Karpas-422 (cell line): ENCODE data around the gene KAT6B. TPM values are rescaled to one million over a fixed set of nuclear protein-coding genes. Genes with fewer than 3 reads are reported as not detected.

ENCODE experiments used
- DNase-seq: peaks from one replicate; pipeline ENCODE4 v3.0.0-alpha.2; 2015
- H2AFZ ChIP-seq: fragments of 200-600 bp; sonication (generic); 2 replicates; pipeline ENCODE4 v1.6.1; 2014; ENCODE audit warnings: antibody characterized with exemption, low read length, mixed read lengths
- H3K27ac ChIP-seq: fragments of 200-600 bp; sonication (generic); 2 replicates; pipeline ENCODE4 v1.5.1; 2014; ENCODE audit warnings: mild to moderate bottlenecking, low read length, moderate library complexity
- H3K27me3 ChIP-seq: fragments of 200-600 bp; sonication (generic); 2 replicates; pipeline ENCODE4 v1.6.1; 2014; ENCODE audit warnings: low read length, mixed read lengths
- H3K36me3 ChIP-seq: fragments of 200-600 bp; sonication (generic); 2 replicates; pipeline ENCODE4 v1.6.1; 2014; ENCODE audit warnings: low read length, mixed read lengths; ENCODE audit not compliant: insufficient read depth
- H3K4me1 ChIP-seq: fragments of 200-600 bp; sonication (generic); 2 replicates; pipeline ENCODE4 v1.6.1; 2014; ENCODE audit warnings: mild to moderate bottlenecking, low read length, mixed read lengths
- H3K4me2 ChIP-seq: fragments of 200-600 bp; sonication (generic); 2 replicates; pipeline ENCODE4 v1.6.1; 2014; ENCODE audit warnings: low read length, low read depth, mild to moderate bottlenecking; ENCODE audit not compliant: poor library complexity, severe bottlenecking
- H3K4me3 ChIP-seq: fragments of 200-600 bp; sonication (generic); 2 replicates; pipeline ENCODE4 v1.5.1; 2014; ENCODE audit warnings: mild to moderate bottlenecking, antibody characterized with exemption, low read length, mixed read lengths
- H3K79me2 ChIP-seq: fragments of 200-600 bp; sonication (generic); 2 replicates; pipeline ENCODE4 v1.6.1; 2014; ENCODE audit warnings: mild to moderate bottlenecking, low read length, mixed read lengths
- H3K9ac ChIP-seq: fragments of 200-600 bp; sonication (generic); 2 replicates; pipeline ENCODE4 v1.6.0; 2014; ENCODE audit warnings: low read length
- H3K9me2 ChIP-seq: fragments of 200-600 bp; sonication (generic), shearing (Covaris generic); replicated peaks from 2 replicates; pipeline ENCODE4 v1.6.0; 2014; ENCODE audit warnings: mild to moderate bottlenecking, low read length, moderate library complexity; ENCODE audit not compliant: insufficient read depth
- H3K9me3 ChIP-seq: fragments of 300-700, 200-600 bp; sonication (generic); 2 replicates; pipeline ENCODE4 v1.6.1; 2014; ENCODE audit warnings: low read length, mixed read lengths
- H4K20me1 ChIP-seq: fragments of 200-600 bp; sonication (generic); 2 replicates; pipeline ENCODE4 v1.6.1; 2014; ENCODE audit warnings: mild to moderate bottlenecking, antibody characterized with exemption, low read length, low read depth; ENCODE audit not compliant: insufficient read depth
- total RNA-seq: library from RNA; depleted of rRNA; stranded (reverse); fragments of >200 nt; shearing (Covaris generic); gene quantifications from 2 replicates; pipeline ENCODE4 v1.2.3, GENCODE V29; 2014; ENCODE audit warnings: low replicate concordance

KAT6B gene
- total RNA-seq, 1 experiment from 2014 or later = 73.6 TPM

DNA sequence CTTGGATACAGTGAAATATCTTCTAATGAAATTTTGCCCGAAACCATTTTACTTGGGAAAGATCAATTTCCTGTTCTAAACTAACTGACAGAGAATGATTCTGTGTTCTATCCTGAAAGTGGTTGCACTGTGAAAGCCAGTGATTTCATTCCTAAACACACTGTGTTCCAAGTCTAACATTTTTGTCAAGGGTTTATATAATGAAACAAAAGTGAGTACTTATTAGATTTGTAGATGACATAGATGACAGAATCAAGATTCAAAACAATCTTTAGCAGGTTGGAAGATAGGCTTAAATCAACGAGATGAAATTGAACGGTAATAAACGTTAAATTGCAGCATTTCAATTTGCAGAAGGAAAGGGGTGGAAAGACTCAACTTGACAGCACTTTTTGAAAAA is 13.3 kb downstream of the KAT6B start:
- H3K79me2 ChIP-seq = peaks cover 93% of the 10 kb centered on the region
- H3K9ac ChIP-seq = no peak overlapping the region
- H4K20me1 ChIP-seq = no peaks in the 10 kb centered on the region

GRCh38 chr10:74841265-74841973 is 15.0 kb downstream of the KAT6B start:
- DNase-seq = no peak
- no peaks in the 10 kb centered on the region for H4K20me1 ChIP-seq
- H3K9ac ChIP-seq = no peak overlapping the region
- no peaks in the 10 kb centered on the region for H3K27me3 ChIP-seq
- no peak overlapping the region for H3K4me2 ChIP-seq
- no peak overlapping the region for H2AFZ ChIP-seq
- H3K4me3 ChIP-seq = no peak overlapping the region
- H3K79me2 ChIP-seq = peaks cover 91% of the 10 kb centered on the region
- peaks cover 39% of the 10 kb centered on the region for H3K36me3 ChIP-seq
- H3K9me2 ChIP-seq = no peaks in the 10 kb centered on the region
- peak overlapping the region; percentile 42 for H3K27ac ChIP-seq
- peaks cover 9% of the 10 kb centered on the region for H3K4me1 ChIP-seq
- H3K9me3 ChIP-seq = no peaks in the 10 kb centered on the region

More for the DNA sequence above, 13.3 kb downstream of the KAT6B start:
- Histone ChIP-seq H3K27me3 (no peaks in the 10 kb centered on the region), H2AFZ (no peak overlapping the region), H3K36me3 (peaks cover 52% of the 10 kb centered on the region), H3K27ac (no peak overlapping the region), H3K9me3 (peaks cover 5% of the 10 kb centered on the region), H3K9me2 (no peaks in the 10 kb centered on the region), H3K4me3 (no peak overlapping the region), H3K4me1 (peaks cover 9% of the 10 kb centered on the region), H3K4me2 (no peak overlapping the region)
- DNase-seq = no peak

GRCh38 chr10:74842301-74842954 is 16.0 kb downstream of the KAT6B start:
- no peaks in the 10 kb centered on the region for H3K27me3 ChIP-seq
- H3K9me3 ChIP-seq = no peaks in the 10 kb centered on the region
- peaks cover 90% of the 10 kb centered on the region for H3K79me2 ChIP-seq
- peaks cover 9% of the 10 kb centered on the region for H3K4me1 ChIP-seq
- H2AFZ ChIP-seq = no peak overlapping the region
- H3K27ac ChIP-seq = peak overlapping the region; percentile 52
- H3K4me2 ChIP-seq = no peak overlapping the region
- H3K9ac ChIP-seq = no peak overlapping the region
- DNase-seq = no peak
- no peak overlapping the region for H3K4me3 ChIP-seq
- no peaks in the 10 kb centered on the region for H4K20me1 ChIP-seq
- H3K9me2 ChIP-seq = no peaks in the 10 kb centered on the region
- H3K36me3 ChIP-seq = peaks cover 37% of the 10 kb centered on the region

DNA sequence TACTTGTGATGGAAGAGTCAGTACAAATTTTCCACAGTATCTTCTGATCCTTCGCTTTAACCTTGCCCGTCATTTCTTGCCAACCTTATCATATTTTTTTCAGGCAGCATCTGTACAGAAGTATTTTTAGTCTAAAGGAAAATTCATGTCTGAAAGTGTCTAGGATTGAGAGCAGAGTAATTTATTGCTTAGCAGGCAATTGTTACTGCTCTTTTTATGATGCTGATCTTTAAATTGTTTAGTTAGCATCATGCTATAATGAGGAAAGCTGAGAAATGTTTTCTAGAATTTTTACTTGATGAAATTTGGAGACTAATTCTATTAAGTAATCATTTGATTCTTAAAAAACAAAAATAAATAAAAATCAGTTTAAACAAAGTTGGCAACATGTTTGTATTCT is 20.6 kb downstream of the KAT6B start:
- Histone ChIP-seq H3K27me3 (no peaks in the 10 kb centered on the region), H4K20me1 (no peaks in the 10 kb centered on the region), H3K79me2 (peaks cover 95% of the 10 kb centered on the region), H3K4me1 (peaks cover 31% of the 10 kb centered on the region), H3K4me3 (no peak overlapping the region), H3K36me3 (peaks cover 23% of the 10 kb centered on the region), H3K4me2 (no peak overlapping the region), H2AFZ (no peak overlapping the region), H3K9me3 (no peaks in the 10 kb centered on the region), H3K27ac (no peak overlapping the region), H3K9me2 (no peaks in the 10 kb centered on the region), H3K9ac (no peak overlapping the region)
- no peak for DNase-seq

DNA sequence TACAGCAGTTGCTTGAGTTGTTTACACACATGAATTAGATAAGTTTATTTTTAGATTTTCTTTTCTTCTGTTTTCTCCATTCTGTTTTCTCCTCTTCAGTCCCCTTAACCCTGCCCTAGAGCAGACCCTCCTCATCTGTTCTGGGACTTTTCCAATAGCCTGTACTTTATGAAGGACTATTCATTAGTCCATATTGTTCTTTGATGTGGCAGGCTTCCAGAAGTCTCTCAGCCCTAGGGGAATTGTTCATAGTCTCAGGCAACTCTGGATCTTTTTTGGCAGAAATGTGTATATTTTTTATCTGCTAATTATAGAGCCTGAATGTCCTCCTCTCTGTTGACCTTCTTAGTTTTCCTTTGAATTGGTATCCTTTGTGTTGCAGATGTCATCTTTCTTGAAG is 25.4 kb downstream of the KAT6B start:
- no peaks in the 10 kb centered on the region for H3K9me3 ChIP-seq
- no peak overlapping the region for H3K4me3 ChIP-seq
- H3K9ac ChIP-seq = peak overlapping the region; percentile 10; the same call in 1 of the 2 replicates
- no peaks in the 10 kb centered on the region for H3K27me3 ChIP-seq
- no peak for DNase-seq
- H3K36me3 ChIP-seq = no peaks in the 10 kb centered on the region
- H3K9me2 ChIP-seq = no peaks in the 10 kb centered on the region
- peak overlapping the region; percentile 2 for H3K4me2 ChIP-seq
- peaks cover 55% of the 10 kb centered on the region for H3K4me1 ChIP-seq
- H2AFZ ChIP-seq = no peak overlapping the region
- no peaks in the 10 kb centered on the region for H4K20me1 ChIP-seq
- H3K27ac ChIP-seq = peak overlapping the region; percentile 59
- H3K79me2 ChIP-seq = peaks cover 98% of the 10 kb centered on the region

DNA sequence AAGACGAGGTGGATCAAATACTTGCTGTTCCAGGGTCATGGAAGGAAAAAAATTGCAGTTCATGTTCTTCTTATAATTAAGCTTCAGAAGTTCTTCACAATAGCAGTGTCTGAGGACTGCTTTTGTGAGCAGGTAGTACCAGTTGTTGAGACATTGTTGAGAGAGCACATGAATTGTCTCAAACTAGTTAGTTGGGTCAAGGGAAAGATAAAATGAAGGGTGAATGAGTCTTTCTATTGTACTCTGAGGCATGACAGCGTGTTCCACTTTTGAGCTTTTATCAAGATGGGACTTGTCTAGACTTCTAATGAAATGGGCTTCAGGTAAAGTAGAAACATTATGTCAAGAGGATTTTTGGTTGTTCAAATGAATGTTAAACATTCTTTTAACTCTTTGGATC is 26.0 kb downstream of the KAT6B start:
- H3K4me2 ChIP-seq = peak overlapping the region; percentile 2

GRCh38 chr10:74854610-74855009 is 28.2 kb downstream of the KAT6B start:
- DNase-seq = no peak
- Histone ChIP-seq H4K20me1 (no peaks in the 10 kb centered on the region), H3K79me2 (peaks cover 99% of the 10 kb centered on the region), H3K4me2 (peak overlapping the region; percentile 72), H3K9me3 (no peaks in the 10 kb centered on the region), H3K27ac (peak overlapping the region; percentile 83), H3K4me3 (peak overlapping the region; percentile 34), H3K9ac (peak overlapping the region; percentile 55), H3K9me2 (no peaks in the 10 kb centered on the region), H2AFZ (no peak overlapping the region), H3K36me3 (no peaks in the 10 kb centered on the region), H3K27me3 (no peaks in the 10 kb centered on the region), H3K4me1 (peaks cover 52% of the 10 kb centered on the region)

More for the DNA sequence above, 26.0 kb downstream of the KAT6B start:
- no peaks in the 10 kb centered on the region for H4K20me1 ChIP-seq
- DNase-seq = no peak
- no peak overlapping the region for H3K4me3 ChIP-seq
- no peaks in the 10 kb centered on the region for H3K9me2 ChIP-seq
- H3K36me3 ChIP-seq = no peaks in the 10 kb centered on the region
- H3K9me3 ChIP-seq = no peaks in the 10 kb centered on the region
- peaks cover 55% of the 10 kb centered on the region for H3K4me1 ChIP-seq
- no peak overlapping the region for H3K9ac ChIP-seq
- no peak overlapping the region for H2AFZ ChIP-seq
- H3K27me3 ChIP-seq = no peaks in the 10 kb centered on the region
- H3K27ac ChIP-seq = peak overlapping the region; percentile 59
- H3K79me2 ChIP-seq = peaks cover 98% of the 10 kb centered on the region

- Histone ChIP-seq H3K4me1 (peaks cover 49% of the 10 kb centered on the region), H3K79me2 (peaks cover 98% of the 10 kb centered on the region), H3K9me2 (no peaks in the 10 kb centered on the region), H2AFZ (no peak overlapping the region), H3K4me3 (peak overlapping the region; percentile 34), H3K4me2 (peak overlapping the region; percentile 72), H3K27ac (peak overlapping the region; percentile 83), H4K20me1 (no peaks in the 10 kb centered on the region), H3K36me3 (no peaks in the 10 kb centered on the region), H3K27me3 (no peaks in the 10 kb centered on the region), H3K9ac (peak overlapping the region; percentile 55), H3K9me3 (no peaks in the 10 kb centered on the region)
- DNase-seq = peak; percentile 55
Measured at GRCh38 chr10:74855027-74855426, 28.6 kb downstream of the KAT6B start.
